ENCODE results near the gene SEMA5B.
A peak's percentile ranks its signal among the peaks of the same experiment; 100 is the strongest.

DNA sequence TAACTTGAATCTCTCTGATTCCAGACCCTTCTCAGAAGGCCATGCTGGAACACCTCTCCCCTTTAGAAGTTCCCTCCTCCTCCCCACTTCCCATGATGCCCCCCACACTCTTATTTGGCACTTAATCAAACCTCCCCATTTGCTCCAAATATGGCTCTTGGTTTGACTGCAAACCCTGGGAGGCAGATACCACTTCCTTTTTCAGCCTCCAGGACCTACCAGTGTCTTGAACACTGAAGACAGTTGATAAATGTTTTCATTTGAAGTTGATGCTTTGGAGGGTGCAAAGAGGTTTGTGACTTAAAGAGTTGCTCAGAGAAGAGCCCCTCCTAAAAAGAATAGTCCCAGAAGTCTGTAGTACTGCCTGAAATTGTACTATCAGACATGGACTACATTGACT, 61.5 kb downstream of the SEMA5B start:
- TF ChIP-seq POLR2AphosphoS5 (IDR thresholded peaks at IDR 0.05; ENCODE audit: low read depth, low read length) = no peak
- no peak for TF ChIP-seq POLR2A (IDR thresholded peaks at IDR 0.05; ENCODE audit: low read depth, low read length)
- TF ChIP-seq SPI1 (IDR thresholded peaks at IDR 0.05; ENCODE audit: low read depth, low read length) = peak; percentile 30; the same call in 1 of the 2 replicates
- TF ChIP-seq TAF1 (IDR thresholded peaks at IDR 0.05; ENCODE audit: low read depth, low read length) = no peak
